GM08714 (cell line): Measurements from ENCODE around the gene IPO13.

Experiments
- H3K4me3 ChIP-seq: fragments of 200-500 bp; sonication (Bioruptor generic); 2 replicates; pipeline ENCODE4 v1.5.1; 2014; ENCODE audit warnings: mild to moderate bottlenecking, low read length, inconsistent platforms
- ZNF274 ChIP-seq: IDR thresholded peaks from 2 replicates; pipeline ENCODE4 v1.6.1; 2012; ENCODE audit warnings: mild to moderate bottlenecking, low read depth, low read length

Gene IPO13

DNA sequence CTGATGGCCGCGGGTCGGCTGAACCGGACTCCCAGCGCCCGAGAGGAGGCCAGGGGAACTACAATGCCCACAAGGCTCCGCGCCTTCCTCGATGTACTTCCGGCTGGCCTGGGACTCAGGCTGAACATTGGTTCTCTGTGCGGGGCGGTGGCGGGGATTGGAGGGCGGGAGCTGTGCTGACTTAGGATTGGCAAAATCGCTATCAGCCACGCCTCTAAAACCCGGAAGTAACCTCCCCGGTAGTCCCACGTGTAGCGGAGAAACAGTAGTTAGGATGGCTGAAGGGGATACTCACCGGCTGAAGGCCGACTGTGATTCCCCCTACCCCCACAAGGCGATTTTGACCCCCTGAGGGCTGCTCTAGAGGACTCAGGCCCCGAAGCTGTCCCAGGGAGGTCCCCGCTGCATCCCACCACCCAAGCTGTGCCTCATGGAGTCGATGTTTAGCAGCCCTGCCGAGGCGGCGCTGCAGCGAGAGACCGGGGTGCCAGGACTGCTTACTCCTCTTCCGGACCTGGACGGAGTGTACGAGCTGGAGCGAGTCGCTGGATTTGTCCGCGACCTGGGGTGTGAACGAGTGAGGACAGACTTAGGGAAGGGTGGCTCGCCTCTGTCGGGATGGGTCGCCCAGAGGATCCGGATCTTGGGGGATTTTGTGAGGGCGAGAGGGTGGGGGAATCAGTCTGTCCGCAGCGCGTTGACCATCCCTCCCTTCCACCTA lies 23.2 kb downstream of the IPO13 start, which contains the start of gene DPH2:
Gene DPH2 (plus strand): TSS at position 265 of the 721 bp plus-strand sequence. CDS start 166 bp downstream, at position 431.
- no peak for TF ChIP-seq ZNF274
- H3K4me3 ChIP-seq = peak within 1 kb of the TSS; percentile 71

DNA sequence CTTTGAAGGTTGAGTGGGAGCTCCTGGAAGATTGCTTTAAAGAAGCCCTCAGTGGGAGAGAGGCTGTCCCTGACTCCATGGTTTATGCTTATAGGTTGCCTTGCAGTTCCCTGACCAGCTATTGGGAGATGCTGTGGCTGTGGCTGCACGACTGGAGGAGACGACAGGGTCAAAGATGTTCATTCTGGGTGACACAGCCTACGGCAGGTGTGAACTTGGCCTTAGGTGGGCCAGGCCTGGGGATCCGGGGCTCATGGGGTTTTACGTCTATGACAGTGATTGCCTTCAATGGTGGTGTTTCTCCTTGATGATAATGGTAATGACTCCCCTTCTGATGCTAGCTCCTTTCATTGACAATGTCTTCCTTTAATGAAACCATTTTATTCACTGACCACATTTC lies 23.8 kb downstream of the IPO13 start:
- TF ChIP-seq ZNF274 = no peak
- peak overlapping the region; percentile 71 for H3K4me3 ChIP-seq

DNA sequence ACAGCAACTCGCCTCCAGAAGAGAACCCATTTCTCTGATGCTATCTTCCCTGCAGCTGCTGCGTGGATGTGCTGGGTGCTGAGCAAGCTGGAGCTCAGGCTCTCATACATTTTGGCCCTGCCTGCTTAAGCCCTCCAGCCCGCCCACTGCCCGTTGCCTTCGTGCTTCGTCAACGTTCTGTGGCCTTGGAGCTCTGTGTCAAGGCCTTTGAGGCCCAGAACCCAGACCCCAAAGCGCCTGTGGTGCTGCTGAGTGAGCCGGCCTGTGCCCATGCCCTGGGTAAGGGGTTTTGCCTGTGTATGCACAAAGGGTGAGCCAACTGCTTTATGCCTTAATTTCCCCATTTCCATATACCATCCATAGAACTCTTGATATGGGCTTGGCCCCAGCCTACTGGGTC lies 24.2 kb downstream of the IPO13 start:
- TF ChIP-seq ZNF274 = no peak
- peak overlapping the region; percentile 71; the same call in 1 of the 2 replicates for H3K4me3 ChIP-seq

DNA sequence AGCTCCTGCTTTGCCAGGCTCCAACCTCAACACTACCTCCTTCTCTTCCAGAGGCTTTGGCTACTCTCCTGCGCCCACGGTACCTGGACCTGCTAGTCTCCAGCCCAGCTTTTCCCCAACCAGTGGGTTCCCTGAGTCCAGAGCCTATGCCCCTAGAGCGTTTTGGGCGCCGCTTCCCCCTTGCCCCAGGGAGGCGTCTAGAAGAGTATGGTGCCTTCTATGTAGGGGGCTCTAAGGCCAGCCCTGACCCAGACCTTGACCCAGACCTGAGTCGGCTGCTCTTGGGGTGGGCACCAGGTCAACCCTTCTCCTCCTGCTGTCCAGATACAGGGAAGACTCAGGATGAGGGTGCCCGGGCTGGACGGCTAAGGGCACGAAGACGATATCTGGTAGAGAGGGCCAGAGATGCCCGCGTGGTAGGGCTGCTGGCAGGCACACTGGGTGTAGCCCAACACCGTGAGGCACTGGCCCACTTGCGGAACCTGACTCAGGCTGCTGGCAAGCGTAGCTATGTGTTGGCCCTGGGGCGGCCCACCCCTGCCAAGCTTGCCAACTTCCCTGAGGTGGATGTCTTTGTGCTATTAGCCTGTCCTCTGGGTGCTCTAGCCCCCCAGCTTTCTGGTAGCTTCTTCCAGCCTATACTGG lies 24.7 kb downstream of the IPO13 start:
- no peak overlapping the region for H3K4me3 ChIP-seq
- no peak for TF ChIP-seq ZNF274

DNA sequence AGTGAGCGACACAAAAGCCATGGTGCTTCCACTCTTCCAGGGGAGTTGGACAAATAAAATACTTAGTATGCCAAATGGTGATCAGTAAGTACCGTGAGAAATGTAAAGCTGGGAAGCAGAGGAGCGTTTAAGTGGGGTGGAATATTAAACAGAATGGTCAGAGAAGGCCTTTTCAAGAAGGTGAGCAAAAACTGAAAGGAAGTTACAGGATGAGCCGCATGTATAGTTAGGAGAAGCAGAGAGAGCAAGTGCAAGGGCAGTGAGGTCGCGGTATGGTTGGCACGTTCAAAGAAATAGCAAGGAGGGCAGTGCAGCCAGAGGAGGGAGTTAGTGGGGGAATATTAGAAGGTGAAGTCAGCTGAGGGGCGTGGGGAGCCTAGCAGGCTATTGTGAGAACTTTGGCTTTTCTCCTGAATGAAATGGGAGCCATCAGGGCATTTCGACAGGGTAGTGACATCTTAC lies 27.3 kb downstream of the IPO13 start:
- no peak for TF ChIP-seq ZNF274
- peak overlapping the region; percentile 91; the same call in 1 of the 2 replicates for H3K4me3 ChIP-seq

DNA sequence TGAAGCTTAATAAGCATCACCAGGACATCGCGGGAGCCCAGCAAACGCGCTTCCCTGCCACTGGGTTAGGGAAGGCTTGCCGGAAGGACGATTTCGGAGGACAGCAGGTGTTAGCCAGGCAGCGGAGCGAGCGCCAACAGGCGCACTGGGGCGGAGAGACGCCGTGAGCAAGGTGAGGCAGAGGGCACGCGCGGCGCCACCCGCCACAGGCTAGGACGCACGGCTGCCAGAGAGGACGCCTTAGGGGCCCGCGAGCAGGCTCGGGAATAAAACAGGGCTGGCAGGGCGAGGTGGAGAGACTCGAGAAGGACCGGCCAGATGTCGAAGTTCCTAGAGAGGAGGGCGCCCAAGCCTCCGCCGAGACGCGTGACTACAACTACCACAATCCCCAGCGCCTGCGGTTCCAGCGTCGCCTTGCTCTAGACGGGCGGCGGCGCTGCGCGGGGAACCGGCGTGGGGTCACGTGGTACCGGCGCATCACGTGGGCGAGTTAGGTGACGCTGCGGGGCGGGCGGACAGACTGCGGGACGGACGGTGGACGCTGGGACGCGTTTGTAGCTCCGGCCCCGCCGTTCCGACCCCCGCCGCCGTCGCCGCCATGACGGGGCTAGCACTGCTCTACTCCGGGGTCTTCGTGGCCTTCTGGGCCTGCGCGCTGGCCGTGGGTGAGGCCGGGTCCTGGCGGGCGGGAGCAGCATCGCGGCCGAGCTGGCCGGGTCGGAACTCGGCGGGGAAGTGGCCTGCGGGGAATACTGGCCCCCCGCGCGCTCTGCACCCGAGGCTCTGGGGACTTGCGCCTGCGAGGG lies 27.9 kb downstream of the IPO13 start, which contains the start of gene ATP6V0B:
Gene ATP6V0B (plus strand): TSS at position 518 of the 806 bp plus-strand sequence. CDS start 81 bp downstream, at position 599.
- H3K4me3 ChIP-seq = peak within 1 kb of the TSS; percentile 91
- TF ChIP-seq ZNF274 = no peak

DNA sequence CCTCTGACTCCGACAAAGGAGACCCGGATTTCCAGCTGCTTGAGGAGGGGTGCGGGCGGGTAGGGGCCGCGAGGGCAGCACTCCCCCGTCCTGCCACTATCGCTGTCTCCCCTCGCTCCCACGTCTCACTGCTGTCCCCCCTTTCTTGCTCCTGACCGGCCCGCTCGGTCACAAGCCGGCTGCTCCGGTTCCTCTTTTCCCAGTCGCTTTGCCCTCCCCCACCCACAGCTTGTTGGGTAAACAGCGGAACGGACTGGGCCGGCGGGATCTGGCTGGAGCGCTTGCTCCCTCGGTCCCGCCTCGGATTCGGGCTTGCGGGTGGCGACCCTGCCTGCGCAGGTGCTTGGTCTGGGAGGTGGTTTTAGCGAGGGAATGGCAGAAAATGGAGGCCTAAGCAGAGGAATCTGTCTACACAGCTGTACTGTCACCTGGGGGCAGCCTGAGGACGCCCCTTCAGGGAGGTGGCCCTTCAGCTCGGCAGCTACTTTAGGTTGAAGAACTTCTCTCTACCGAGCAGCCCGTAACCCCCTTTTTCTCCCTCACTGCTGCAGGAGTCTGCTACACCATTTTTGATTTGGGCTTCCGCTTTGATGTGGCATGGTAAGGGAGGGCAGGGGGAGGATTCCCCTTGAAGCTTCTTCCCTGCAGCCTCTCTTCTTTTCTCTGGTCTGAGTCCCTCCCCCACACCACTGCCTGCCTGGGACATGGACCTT lies 28.7 kb downstream of the IPO13 start:
- H3K4me3 ChIP-seq = peak overlapping the region; percentile 91
- TF ChIP-seq ZNF274 = no peak

DNA sequence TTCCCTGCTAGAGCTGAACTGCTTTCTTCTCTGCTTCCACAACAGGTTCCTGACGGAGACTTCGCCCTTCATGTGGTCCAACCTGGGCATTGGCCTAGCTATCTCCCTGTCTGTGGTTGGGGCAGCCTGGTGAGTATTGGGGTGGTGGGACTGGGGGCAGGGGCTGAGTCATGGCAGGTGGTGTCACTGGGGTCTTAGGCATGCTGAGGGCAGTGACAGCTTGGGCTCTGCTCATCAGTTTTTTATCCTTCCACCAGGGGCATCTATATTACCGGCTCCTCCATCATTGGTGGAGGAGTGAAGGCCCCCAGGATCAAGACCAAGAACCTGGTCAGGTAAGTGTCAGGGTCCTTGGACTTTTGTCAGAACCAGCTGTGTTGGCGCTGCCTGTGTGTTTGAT lies 29.3 kb downstream of the IPO13 start:
- TF ChIP-seq ZNF274 = no peak
- peak overlapping the region; percentile 91; the same call in 1 of the 2 replicates for H3K4me3 ChIP-seq

DNA sequence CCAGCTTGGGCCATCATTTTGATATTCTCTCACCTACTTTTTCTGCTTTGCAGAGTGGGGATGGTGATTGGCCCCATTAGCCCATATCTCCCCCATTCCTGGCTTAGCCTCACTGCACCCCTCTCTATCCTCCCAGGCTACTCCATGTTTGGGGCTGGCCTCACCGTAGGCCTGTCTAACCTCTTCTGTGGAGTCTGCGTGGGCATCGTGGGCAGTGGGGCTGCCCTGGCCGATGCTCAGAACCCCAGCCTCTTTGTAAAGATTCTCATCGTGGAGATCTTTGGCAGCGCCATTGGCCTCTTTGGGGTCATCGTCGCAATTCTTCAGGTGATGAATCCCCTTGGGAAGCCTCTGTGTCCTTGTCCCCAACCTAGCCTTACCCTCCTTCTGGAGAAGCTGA lies 30.1 kb downstream of the IPO13 start:
- TF ChIP-seq ZNF274 = no peak
- no peak overlapping the region for H3K4me3 ChIP-seq

DNA sequence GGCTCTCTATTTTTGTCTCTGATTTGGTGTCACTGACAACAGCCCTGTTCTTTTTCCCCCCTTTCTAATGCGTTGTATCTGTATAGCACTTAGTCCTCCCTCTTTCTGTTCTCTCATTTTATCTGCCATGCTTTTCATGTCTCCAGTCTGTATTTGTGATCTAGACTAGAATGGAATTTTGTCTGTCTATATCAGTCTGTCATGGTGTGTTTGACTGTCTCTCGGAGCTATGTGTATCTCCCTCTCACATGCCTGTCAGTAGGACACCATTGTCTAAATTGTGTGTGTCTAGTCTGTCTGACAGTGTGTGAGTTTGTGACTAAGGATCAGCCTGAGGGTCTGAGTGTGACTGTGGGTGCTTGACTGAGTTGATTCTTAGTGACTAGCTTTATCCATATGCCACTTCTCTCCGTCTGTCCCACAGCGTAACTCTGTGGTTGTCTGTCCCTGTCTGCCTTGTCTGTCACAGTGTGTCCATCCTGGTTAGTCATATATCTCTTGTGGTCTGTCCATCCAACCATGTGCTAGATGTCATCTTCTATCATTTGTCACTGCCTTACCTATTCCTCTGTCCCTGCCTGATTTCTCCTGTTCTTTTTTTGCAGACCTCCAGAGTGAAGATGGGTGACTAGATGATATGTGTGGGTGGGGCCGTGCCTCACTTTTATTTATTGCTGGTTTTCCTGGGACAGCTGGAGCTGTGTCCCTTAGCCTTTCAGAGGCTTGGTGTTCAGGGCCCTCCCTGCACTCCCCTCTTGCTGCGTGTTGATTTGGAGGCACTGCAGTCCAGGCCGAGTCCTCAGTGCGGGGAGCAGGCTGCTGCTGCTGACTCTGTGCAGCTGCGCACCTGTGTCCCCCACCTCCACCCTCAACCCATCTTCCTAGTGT lies 30.9 kb downstream of the IPO13 start:
- H3K4me3 ChIP-seq = no peak overlapping the region
- TF ChIP-seq ZNF274 = no peak

DNA sequence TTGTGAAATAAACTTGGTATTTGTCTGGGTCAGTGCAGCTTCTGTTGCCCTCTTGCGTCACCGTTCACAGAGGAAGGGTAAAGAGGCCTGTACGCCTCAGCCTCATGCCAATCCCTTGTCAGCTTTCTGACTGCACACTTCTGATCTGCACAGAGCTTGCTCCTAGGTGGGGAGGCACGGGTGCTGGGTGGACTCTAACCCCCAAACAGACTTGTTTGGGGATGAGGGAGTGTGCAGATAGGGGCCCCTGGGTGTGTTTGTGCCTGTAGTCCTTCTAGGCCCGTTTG lies 31.5 kb downstream of the IPO13 start:
- no peak for TF ChIP-seq ZNF274
- no peak overlapping the region for H3K4me3 ChIP-seq

DNA sequence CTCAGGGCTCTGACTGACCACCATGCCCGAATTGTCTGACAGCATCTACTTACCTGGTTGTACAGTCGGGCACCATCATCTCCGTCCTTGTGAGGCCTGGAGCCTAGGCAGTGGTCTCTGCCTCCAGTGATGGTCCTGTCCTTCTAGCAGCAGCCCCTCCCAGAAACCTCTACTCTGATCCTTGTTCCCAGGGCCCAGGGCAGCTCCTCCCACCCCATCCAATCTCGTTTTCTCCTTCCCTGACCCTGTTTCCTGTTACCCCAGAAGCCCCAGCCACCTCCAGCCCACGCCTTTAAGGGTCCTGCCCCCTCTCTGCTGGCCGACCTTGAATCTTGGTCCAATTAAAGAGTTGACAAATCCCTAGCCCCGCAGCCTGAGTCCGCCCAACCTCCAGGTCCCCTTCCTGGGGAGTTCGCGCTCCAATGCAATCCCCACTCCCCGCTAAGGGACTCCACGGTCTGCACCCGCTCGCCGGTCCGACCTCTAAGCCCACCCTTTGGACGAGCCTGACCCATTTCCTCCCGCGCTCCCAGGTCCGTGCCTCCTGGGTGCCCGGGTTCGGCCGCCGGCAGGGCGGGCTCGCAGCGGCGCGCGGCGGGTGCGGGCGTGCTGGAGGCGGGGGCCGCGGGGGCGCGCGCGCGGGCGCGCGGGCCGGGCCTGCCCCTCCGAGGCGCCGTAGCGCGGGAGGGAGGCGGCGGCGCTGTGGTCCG lies 32.0 kb downstream of the IPO13 start, which contains the start of gene B4GALT2:
Gene B4GALT2 (plus strand): TSS at position 660 of the 710 bp plus-strand sequence. CDS start 1,951 bp downstream, outside the sequence.
- TF ChIP-seq ZNF274 = no peak
- peak within 1 kb of the TSS; percentile 74 for H3K4me3 ChIP-seq
